Measurements from ENCODE around the gene AHDC1.

- TF ChIP-seq ZC3H10 (CRISPR knock-in tag; IDR thresholded peaks at IDR 0.05): no peak
- TF ChIP-seq, protein P1, sequence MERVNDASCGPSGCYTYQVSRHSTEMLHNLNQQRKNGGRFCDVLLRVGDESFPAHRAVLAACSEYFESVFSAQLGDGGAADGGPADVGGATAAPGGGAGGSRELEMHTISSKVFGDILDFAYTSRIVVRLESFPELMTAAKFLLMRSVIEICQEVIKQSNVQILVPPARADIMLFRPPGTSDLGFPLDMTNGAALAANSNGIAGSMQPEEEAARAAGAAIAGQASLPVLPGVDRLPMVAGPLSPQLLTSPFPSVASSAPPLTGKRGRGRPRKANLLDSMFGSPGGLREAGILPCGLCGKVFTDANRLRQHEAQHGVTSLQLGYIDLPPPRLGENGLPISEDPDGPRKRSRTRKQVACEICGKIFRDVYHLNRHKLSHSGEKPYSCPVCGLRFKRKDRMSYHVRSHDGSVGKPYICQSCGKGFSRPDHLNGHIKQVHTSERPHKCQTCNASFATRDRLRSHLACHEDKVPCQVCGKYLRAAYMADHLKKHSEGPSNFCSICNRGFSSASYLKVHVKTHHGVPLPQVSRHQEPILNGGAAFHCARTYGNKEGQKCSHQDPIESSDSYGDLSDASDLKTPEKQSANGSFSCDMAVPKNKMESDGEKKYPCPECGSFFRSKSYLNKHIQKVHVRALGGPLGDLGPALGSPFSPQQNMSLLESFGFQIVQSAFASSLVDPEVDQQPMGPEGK (CRISPR knock-in tag; IDR thresholded peaks at IDR 0.05; ENCODE audit: borderline replicate concordance): no peak
- TF ChIP-seq CSDC2 (CRISPR knock-in tag; IDR thresholded peaks at IDR 0.05): no peak
- no peak for TF ChIP-seq ISL1 (CRISPR knock-in tag; IDR thresholded peaks at IDR 0.05)
- TF ChIP-seq ZFP3 (CRISPR knock-in tag; IDR thresholded peaks at IDR 0.05): no peak
These were observed 40.1 kb downstream of the AHDC1 start for GRCh38 chr1:27563591-27564471.

All from SK-N-SH treated with all-trans-retinoic acid at 6 μM for 48 hours (cell line).